Loucy (cell line): ENCODE data around the gene PTPRN2.

Experiments
- H2AFZ ChIP-seq: fragments of 200-600 bp; sonication (generic); 2 replicates; pipeline ENCODE4 v1.6.0; 2016; ENCODE audit warnings: antibody characterized with exemption, mild to moderate bottlenecking, low read length, moderate library complexity
- H3F3A ChIP-seq: fragments of 200-600 bp; 2 replicates; pipeline ENCODE4 v1.6.0; 2016; ENCODE audit warnings: antibody characterized with exemption, low read depth, mild to moderate bottlenecking
- H3K27me3 ChIP-seq: fragments of 200-600 bp; sonication (generic); 2 replicates; pipeline ENCODE4 v1.6.1; 2014; ENCODE audit warnings: low read length, mild to moderate bottlenecking; ENCODE audit not compliant: insufficient read depth, poor library complexity, severe bottlenecking
- H3K36me3 ChIP-seq: fragments of 200-600 bp; sonication (generic); 2 replicates; pipeline ENCODE4 v1.6.1; 2016; ENCODE audit warnings: low read length; ENCODE audit not compliant: insufficient read depth
- H3K4me1 ChIP-seq: fragments of 200-600 bp; sonication (generic); 2 replicates; pipeline ENCODE4 v1.5.1; 2014; ENCODE audit warnings: low read length, mild to moderate bottlenecking; ENCODE audit not compliant: insufficient read depth, poor library complexity, severe bottlenecking
- H3K4me2 ChIP-seq: fragments of 200-600 bp; sonication (generic); 2 replicates; pipeline ENCODE4 v1.6.0; 2014; ENCODE audit warnings: antibody characterized with exemption, low read length, low read depth, mild to moderate bottlenecking; ENCODE audit not compliant: poor library complexity, severe bottlenecking
- H3K4me3 ChIP-seq: fragments of 200-600 bp; sonication (generic); 2 replicates; pipeline ENCODE4 v1.5.1; 2014; ENCODE audit warnings: low read length, mild to moderate bottlenecking, mixed read lengths; ENCODE audit not compliant: poor library complexity, severe bottlenecking
- H3K79me2 ChIP-seq: fragments of 200-600 bp; sonication (generic); 2 replicates; pipeline ENCODE4 v1.6.1; 2014; ENCODE audit warnings: low read length; ENCODE audit not compliant: insufficient read depth
- H3K9ac ChIP-seq: fragments of 200-600 bp; sonication (generic); 2 replicates; pipeline ENCODE4 v1.6.0; 2014; ENCODE audit warnings: mild to moderate bottlenecking, low read depth, low read length, moderate library complexity; ENCODE audit not compliant: poor library complexity, severe bottlenecking
- H3K9me2 ChIP-seq: fragments of 200-600 bp; sonication (generic); replicated peaks from 2 replicates; pipeline ENCODE4 v1.6.1; 2016; ENCODE audit warnings: low read depth, low read length, mixed read lengths
- H3K9me3 ChIP-seq: fragments of 200-600 bp; sonication (generic); 2 replicates; pipeline ENCODE4 v1.6.1; 2014; ENCODE audit warnings: mild to moderate bottlenecking, antibody characterized with exemption, low read length, low read depth; ENCODE audit not compliant: insufficient read depth
- H4K20me1 ChIP-seq: fragments of 200-600 bp; sonication (generic); 2 replicates; pipeline ENCODE4 v1.6.0; 2014; ENCODE audit warnings: antibody characterized with exemption, low read length, mild to moderate bottlenecking; ENCODE audit not compliant: insufficient read depth, poor library complexity, severe bottlenecking
- EZH2phosphoT487 ChIP-seq: fragments of 200-600 bp; IDR thresholded peaks from 2 replicates; pipeline ENCODE4 v1.6.1; 2018; ENCODE audit warnings: antibody characterized with exemption, mild to moderate bottlenecking, moderate library complexity, borderline replicate concordance
- TF ChIP-seq, protein P1 (sequence below): fragments of 200-600 bp; sonication (generic); conservative IDR thresholded peaks from 2 replicates; pipeline ENCODE4 v1.5.1; 2014; ENCODE audit warnings: mild to moderate bottlenecking, antibody characterized with exemption, low read length

PTPRN2 gene

DNA sequence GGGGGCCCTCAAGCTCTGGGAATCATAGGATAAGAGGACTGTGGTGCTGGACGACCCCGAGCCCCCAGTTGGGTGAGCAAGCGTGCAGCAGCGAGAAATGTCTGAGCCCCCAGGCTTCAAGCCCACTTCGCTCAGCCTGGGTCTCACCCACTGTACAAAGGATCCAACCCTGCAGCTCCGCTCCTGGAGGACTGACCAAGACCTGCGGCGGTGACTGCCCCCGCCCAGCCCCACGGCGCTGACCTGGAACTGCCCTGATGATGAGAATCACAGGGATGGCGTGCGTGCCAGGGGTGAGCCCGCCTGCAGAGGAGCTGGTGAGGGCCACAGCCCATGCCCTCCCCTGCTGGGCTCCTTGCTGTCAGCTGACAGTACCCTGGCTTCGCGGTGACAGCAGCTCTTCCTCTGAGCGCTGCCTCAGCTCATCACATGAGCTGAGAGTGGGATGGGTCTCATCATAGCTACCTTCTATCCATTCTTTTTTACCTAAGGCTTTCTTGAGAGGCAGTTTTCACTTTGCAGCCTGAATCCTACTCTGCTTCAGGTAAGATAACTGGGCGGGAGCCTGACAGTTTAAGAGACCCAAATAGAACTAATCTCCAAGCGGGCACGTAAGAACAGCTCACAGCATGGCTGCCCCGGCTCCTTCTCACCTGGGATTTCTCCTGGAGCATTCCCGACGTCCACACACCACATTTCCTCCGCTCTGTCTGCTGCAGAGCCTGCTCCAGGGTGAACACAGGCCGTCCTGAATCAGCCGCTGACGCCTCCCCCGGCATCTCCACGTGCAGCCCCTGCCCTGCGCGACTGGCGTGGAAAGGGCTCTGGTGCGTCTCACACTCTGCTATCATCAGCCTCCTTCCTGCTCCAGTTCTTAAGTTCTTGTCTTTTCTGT, 329.9 kb downstream of the PTPRN2 start:
- Histone ChIP-seq H3K79me2 (no peaks in the 10 kb centered on the region), H3K27me3 (no peaks in the 10 kb centered on the region), H3F3A (no peaks in the 10 kb centered on the region), H2AFZ (no peak overlapping the region), H3K9me2 (no peaks in the 10 kb centered on the region), H3K9ac (no peak overlapping the region), H3K9me3 (peaks cover 32% of the 10 kb centered on the region; the same call in 1 of the 2 replicates), H4K20me1 (no peaks in the 10 kb centered on the region), H3K36me3 (no peaks in the 10 kb centered on the region), H3K4me2 (no peak overlapping the region), H3K4me1 (no peaks in the 10 kb centered on the region), H3K4me3 (no peak overlapping the region)
- no peak for TF ChIP-seq EZH2phosphoT487
- TF ChIP-seq, protein P1, sequence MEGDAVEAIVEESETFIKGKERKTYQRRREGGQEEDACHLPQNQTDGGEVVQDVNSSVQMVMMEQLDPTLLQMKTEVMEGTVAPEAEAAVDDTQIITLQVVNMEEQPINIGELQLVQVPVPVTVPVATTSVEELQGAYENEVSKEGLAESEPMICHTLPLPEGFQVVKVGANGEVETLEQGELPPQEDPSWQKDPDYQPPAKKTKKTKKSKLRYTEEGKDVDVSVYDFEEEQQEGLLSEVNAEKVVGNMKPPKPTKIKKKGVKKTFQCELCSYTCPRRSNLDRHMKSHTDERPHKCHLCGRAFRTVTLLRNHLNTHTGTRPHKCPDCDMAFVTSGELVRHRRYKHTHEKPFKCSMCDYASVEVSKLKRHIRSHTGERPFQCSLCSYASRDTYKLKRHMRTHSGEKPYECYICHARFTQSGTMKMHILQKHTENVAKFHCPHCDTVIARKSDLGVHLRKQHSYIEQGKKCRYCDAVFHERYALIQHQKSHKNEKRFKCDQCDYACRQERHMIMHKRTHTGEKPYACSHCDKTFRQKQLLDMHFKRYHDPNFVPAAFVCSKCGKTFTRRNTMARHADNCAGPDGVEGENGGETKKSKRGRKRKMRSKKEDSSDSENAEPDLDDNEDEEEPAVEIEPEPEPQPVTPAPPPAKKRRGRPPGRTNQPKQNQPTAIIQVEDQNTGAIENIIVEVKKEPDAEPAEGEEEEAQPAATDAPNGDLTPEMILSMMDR = no peak

DNA sequence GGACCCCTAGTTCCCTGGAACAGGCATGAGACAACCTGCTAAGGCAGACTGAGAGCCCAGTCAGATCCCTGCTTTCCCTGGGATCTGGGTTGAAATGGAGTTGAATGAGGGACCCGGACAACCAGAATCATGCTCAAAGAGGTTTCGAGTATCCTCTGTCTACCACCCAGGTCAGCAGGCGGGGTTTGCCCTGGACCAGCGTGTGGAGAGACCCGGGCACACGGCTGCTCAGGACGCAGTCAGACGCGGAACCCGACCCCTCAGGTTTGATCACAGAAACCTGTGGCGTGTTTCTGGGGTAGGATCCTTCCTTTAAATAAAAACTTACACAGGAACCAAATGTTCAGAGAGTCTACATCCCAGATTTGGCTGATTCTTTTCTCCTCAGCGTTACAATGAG, 330.6 kb downstream of the PTPRN2 start:
- Histone ChIP-seq H3K9me2 (no peaks in the 10 kb centered on the region), H3K4me1 (no peaks in the 10 kb centered on the region), H3K79me2 (no peaks in the 10 kb centered on the region)

DNA sequence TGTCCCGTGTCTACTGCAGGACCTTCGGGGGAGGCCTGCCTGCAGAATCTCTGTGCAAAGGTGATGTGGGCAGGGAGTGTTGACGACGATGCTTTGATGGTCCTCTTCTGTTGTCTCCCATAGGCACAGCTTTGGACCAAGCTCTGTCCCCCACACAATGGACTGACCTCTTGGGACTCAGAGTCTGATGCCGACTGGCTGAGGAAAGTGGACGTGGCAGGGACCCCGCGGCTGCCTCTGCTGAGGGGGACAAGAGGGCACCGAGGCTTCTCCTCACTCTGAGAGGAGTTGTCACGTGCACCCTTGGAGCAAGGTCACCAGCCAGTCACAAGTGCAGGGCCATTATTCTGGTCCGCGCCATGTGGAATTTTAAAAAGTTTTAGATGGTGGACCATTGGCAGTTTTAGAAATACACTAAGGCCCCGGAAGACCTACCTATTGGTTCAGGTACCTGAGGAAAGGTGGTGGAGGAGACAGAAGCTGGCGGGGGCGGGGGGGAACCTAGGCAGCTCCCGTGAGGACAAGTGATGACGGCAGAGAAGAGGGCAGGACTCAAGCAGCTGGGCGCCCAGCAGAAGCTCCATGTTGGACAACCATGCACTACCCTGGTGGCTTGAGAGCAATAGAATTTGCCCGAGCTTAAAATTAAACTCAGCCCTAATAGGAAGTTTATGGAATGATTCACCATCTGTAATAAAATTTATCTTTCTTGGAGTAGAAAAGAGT, 331.4 kb downstream of the PTPRN2 start:
- H3K9ac ChIP-seq = no peak overlapping the region

More for the DNA sequence above, 330.6 kb downstream of the PTPRN2 start:
- Histone ChIP-seq H4K20me1 (no peaks in the 10 kb centered on the region), H3K4me2 (no peak overlapping the region), H3K9me3 (peaks cover 30% of the 10 kb centered on the region; the same call in 1 of the 2 replicates), H2AFZ (no peak overlapping the region), H3K27me3 (no peaks in the 10 kb centered on the region), H3K4me3 (no peak overlapping the region), H3K36me3 (no peaks in the 10 kb centered on the region), H3K9ac (no peak overlapping the region), H3F3A (no peaks in the 10 kb centered on the region)
- TF ChIP-seq EZH2phosphoT487 = no peak
- TF ChIP-seq, protein P1 = no peak

More for the DNA sequence above, 331.4 kb downstream of the PTPRN2 start:
- Histone ChIP-seq H3K79me2 (no peaks in the 10 kb centered on the region), H3K36me3 (no peaks in the 10 kb centered on the region), H2AFZ (no peak overlapping the region), H3K4me2 (no peak overlapping the region), H3F3A (no peaks in the 10 kb centered on the region), H3K4me3 (no peak overlapping the region), H3K9me3 (peaks cover 26% of the 10 kb centered on the region; the same call in 1 of the 2 replicates), H3K4me1 (no peaks in the 10 kb centered on the region), H4K20me1 (no peaks in the 10 kb centered on the region), H3K9me2 (no peaks in the 10 kb centered on the region), H3K27me3 (no peaks in the 10 kb centered on the region)
- TF ChIP-seq, protein P1 = no peak
- no peak for TF ChIP-seq EZH2phosphoT487
